NOMO-1 (cell line): ENCODE measurements around the gene KLF9.
A peak's percentile ranks its signal among the peaks of the same experiment; 100 is the strongest.

Experiments used
- DNase-seq, 2 experiments: peaks; one replicate each; lab custom pipeline; 2025; ENCODE audit not compliant: unreplicated experiment in 2 of 2; lab: John Stamatoyannopoulos, UW

KLF9 gene

DNA sequence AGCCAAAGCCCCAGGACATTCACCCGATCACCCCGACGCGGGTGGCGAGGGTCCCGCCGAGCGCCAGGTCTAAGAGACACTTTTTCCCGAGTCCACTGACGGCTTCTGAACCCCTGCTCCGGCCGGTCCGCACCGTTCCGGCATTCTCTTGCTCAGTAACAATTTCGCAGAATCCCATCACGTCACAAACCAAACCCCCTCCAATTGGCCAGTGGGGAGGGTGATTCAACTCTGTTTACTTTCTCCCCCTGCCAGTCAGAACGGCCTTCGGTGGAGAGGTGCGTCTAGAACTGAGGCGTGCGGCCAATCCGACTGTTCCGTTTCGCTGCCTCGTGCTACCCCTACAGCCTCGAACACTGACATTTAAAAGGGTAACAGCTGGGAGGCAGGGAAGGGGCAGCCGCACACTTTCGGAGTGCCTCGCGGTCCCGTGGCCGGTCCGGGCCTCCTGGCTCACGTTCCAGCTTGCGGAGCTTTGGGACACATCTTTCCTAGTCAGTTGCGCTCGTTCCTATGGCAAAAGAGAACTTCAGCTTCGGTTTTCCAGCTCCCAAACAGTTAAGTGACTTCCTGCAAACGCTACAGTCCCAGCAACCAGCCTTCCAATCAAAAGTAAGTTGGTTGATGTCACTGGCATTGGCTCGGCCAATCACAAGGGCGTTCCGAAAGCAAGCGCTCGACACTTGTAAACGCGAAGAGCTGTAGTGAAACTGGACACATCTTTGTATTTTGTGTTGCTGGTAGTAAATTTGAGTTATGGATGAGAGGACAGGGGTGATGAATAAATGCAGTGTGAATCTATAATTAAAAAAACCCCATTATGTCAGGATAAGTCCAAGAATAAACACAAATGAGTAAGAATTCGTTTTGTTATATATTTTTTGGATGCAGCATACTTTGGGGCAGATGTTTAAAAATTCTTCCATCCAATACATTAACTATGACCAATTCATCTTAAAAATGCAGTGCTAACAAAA is at the start of gene KLF9:
KLF9 (minus strand) TSS at position 859 of the 977 bp plus-strand sequence. CDS start 1,294 bp downstream, outside the sequence.
- DNase-seq, result peak; percentile 77 to 81

DNA sequence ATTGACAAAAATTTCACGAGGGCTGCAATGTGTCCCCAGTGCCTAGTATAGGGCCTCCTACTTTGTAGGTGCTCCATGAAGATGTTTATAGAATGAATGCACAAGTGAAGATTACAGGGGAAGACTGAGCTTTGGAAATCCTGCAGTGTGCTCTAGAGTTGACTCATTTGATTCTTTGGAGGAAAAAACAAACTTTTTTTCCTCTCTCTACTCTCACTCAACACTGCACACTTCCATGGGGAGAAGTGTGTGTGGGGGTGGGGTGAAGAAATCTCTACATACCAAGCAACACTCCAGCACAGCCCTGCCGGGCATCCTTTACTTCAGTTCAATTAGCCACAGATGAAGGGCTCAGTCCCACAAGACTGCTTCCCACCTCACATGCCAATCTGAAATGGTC is 49.4 kb upstream of the KLF9 start:
- DNase-seq, result no peak

DNA sequence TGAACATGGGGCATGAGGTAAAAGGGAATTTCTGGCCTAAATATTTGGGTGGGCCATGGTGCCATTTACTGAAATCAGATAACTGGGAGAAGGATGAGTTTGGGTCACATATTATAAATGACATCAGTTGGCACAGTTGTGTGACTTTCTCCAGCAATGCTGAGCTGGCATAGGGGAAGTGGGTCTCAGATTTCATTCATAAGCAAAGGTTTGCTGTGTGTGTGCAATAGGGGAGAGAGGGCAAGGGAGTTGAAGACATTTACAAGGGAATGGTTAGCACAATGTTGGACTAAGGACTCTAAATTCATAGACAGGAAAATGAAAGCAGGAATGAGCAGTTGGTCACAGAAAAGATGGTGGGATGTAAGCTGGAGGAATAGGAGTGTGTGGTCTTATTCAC is 47.8 kb upstream of the KLF9 start:
- no peak for DNase-seq

DNA sequence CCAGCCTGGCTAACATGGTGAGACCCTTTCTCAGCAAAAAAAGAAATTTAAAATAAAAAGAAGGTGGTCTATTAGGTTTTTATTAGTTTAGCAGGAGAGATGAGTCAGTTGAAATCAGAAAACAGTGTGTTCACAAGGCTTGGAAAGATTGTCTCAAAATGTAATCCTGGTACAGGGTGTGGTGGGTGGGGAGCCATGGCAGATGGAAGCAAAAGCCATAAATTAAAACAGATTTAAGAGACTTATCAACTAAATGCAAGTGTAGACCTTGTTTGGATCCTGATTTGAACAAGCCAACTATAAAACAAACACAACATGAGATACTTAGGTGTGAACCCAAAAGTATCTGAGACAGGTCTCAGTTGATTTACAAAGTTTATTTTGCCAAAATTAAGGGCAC is 42.8 kb upstream of the KLF9 start:
- no peak for DNase-seq

DNA sequence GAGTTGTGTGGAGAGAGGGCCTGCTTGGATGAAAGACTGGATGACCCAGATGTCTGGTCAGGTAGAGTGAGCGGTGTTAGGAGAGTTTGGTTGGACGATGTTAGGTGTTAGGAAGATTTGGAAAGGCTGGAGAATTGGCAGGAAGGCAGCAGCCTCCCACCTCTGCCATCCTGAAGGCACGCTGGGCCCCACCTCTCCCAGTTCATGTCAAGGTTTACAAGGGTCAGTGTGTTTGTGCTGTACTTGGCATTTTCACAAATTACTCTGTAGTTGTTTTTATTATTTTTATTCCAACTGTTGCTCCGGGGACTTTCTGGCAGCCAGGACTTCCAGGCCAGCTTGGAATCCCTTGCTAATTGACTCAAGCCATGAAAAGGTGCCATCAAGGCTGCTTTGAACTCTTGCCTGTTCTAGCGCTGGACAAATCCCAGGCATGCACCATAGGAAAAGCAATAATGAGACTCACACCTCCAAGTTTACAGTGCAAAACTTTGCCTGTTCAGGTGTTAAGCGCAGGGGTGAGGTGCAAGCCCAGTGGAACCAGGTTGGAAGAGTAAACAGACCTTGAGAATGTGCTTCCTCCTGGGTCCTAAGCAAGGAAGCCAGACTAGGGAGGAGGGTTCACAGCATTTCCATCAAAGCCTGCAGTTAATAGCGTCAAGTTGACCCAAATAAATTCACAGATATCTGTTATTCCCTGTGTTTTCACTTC is 41.7 kb upstream of the KLF9 start:
- DNase-seq, result no peak

DNA sequence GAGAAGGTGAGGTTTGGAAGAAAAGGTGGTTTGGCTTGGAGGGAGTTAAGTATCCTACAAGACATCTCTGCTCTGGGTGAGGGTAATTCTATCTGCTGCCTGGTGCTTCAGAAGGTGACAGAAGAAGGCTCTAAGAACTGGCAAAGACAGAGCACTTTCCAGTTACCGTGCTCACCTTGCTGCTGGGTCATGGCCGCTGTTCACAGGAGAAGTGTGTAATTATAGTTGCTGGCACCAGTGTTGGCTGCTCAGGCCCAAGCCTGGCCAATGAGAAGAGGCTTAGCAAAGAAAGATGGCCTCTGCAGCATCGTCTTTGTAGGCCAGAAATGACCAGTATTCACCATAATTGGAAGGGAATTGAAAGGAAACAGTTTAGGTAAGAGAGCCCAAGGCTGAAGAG is 37.9 kb upstream of the KLF9 start:
- no peak for DNase-seq

DNA sequence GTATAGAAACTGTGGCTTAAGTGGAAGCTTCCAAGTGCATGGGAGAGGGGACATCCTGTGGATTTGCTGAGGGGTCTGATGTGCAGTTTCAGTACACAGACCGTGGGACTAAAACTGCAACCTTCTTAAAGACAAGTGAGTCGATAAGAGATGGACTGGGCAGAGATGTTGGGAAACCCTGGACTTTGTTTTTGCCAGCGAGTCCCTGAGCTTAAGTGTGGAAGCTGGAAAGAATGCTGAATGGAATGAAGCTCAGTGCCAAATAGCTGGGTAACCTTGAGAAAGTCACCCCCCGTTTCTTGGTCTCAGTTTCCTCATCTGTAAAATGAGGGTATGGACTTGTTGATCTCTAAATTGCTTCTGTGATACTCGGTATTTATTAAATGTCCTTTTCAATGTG is 37.3 kb upstream of the KLF9 start:
- no peak for DNase-seq

DNA sequence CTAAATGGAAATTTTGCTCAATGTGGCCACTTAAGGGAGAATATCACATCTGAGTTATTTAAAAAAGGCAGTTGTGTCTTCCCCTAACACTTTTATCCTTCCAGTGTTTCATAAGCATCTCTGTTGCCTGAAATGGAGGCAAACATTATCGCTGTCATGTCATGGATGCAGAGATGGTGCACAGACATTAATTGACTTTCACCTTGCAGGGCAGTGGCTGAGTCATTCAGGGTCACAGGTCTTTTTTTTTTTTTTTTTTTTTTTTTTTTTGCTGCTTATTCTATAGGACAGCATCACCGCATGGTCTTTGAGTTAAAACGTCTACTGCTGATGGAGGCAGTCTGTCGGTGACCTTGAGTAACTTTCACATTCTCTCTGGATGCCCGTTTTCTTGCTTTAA is 36.3 kb upstream of the KLF9 start:
- no peak for DNase-seq

DNA sequence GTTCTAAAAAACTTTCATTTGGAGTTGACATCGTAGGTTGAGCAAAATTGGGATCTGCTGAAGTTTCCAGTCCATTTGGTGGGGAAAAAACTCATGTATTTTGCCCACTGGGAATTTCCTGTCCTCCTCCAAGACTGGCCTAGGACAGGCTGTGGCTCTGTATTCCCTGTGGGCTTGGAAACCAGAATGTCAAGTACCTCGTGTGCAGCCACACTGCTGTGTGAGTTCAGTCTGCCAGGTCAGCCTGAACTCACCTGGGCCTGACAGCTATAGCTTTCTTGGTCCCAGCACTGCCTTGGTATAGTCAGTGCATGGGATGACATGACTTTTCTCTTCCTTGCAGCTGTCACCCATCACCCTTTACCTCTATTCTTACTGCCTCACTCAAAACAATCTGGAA is 35.0 kb upstream of the KLF9 start:
- no peak for DNase-seq

DNA sequence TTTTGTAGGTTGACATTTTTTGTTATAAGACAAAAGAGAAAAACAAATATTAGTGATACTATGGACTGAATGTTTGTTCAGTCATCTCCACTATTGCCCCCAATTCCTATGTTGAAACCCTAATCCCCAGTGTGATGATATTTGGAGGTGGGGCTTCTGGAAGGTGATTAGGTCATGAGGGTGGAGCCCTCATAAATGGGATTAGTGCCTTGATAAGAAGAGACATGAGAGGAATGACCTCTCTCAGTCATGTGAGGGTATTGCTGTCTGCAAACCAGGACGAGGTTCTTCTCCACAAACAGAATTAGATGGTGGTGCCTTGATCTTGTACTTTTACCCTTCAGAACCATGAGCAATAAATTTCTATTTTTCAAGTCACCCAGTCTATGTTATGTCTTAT is 34.5 kb upstream of the KLF9 start:
- DNase-seq, result no peak

DNA sequence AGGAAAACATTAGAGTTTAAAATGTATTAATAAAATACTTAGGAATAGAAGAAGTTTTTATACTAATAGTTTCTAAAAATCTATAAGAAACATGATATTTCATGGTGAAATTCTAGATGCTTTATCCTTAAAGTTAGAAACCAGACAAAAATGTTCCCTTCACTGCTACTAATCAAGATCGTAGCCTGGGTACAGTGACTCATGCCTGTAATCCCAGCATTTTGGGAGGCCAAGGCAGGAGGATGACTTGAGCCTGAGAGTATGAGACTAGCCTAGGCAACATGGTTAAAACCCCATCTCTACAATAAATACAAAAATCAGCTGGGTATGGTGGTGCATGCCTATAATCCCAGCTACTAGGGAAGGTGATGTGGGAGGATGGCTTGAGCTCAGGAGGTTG is 30.4 kb upstream of the KLF9 start:
- DNase-seq, result no peak

DNA sequence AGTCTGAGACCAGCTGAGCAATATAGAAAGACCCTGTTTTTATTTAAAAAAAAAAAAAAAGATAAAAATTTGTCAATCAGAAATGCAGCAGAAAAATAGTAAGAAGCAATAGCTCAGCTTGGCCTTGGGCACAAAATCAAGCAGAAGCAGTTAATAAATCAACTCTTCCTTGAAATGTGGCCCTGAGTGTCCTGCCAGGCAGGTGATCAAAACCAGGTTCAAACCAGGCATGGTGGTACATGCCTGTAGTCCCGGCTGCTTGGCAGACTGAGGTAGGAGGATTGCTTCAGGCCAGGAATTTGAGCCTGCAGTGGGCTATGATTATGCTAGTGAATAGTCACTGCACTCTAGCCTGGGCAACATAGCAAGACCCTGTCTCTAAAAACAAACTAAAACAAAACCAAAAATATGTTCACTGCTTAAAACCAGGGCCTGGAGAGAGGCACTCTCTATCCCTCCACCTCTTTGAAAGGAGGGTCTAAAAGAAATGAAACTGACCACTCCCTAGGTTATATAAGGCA is 27.9 kb upstream of the KLF9 start:
- no peak for DNase-seq

DNA sequence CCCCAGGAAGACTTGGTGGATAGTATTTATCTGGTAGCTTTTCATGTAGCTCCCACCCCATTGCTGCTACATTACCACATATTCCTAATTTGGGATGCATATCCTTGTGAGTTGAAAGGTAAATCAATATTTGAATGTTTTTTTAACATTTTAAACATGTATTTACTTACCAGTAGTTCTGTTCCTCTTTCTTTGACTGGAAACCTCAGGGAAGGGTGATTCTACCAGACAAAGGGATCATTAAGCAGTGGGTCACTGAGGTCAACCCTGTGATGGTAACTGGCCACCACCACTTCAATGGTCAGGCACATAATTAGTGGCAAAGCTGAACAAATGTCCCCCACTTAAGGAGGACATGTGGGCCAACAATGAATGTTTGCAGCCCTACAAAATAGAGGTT is 27.2 kb upstream of the KLF9 start:
- DNase-seq, result no peak

DNA sequence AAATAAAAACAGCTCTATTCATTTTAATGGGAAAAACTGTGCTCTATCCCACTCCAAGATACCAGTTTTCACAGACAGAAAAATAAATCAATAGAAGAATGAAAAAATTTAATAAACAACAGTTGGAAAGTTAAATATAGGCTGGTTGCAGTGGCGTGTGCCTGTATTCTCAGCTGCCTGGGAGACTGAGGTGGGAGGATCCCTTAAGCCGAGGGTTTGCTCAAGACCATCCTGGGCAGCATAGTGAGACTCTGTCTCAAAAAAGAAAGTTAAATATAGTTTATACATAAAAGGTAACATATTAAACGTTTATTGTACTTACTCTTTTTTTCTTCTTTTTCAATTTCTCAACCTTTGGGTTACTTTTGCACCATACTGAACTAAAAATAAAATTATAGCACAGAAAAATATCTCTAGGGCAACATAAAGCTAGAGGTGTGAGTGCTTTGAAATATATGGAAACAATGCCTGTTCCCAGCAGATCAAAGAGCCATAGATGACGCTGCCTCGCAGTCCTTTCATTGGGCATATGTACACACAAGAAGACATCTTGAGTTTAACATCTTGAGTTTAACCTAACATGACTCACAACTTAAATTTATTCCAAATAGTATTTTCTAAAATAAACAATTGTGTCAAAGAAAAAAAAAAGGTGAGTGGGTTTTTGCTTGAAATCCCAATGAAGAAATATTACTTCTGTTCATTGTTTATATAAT is 25.7 kb upstream of the KLF9 start:
- no peak for DNase-seq

DNA sequence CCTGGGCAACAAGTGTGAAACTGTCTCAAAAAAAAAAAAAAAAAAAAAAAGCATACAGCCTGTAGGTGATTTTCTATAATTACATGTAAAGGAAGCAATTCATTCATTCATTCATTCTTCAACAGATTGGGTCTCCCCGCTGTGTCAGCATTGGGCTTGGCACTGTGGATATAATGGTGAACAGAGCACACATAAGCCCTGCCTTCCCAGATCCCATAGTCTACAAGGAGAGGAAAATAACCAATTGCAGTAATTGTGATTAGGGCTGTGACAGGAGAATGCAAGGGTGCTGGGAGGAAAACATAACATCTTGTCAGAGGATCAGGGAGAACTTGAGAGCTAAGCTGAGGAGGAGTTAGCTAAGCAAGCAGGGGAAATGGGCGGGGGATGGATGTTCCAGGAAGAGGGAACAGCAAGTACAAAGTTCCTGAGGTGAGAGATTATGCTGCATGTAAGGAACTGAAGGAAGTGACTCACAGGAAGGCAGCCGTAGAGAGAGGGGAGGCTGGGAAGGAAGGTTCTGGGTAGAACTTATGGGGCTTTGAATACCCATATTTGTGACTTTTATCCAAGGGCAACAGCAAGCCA is 24.0 kb upstream of the KLF9 start:
- DNase-seq, result no peak

DNA sequence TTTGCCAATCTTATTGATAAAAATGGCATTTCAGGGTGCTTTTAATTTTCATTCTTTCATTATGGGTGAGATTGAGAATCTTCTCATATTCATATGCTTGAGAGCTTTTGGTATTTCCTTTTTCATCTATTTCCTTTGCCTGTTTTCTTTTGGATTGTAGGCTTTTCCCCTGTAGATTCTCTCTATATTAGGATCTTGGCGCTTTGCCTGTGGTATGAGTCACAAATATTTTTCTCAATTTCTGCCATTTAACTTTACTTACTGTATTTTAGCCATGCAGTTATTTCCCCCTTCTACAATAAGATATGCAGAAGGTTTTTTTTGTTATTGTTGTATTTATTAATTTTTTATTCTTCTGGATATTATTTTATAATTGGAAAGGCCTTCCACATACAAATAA is 21.5 kb upstream of the KLF9 start:
- no peak for DNase-seq

DNA sequence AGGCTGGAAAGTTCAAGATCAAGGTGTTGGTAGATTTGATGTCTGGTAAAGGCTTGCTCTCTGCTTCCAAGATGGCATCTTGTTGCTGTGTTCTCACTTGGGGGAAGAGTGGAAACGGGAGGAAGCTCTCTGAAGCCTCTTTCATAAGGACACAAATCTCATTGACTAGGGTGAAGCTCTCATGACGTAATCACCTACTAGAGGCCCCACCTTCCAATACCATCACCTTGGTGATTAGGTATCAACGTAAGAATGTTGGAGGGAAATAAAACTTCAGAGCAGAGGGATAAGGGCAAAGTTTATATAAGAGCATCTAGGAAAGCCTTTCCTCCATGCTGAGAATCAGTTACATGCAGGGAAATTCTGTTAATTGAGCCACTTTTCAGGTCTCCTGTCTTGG is 15.4 kb upstream of the KLF9 start:
- no peak for DNase-seq

DNA sequence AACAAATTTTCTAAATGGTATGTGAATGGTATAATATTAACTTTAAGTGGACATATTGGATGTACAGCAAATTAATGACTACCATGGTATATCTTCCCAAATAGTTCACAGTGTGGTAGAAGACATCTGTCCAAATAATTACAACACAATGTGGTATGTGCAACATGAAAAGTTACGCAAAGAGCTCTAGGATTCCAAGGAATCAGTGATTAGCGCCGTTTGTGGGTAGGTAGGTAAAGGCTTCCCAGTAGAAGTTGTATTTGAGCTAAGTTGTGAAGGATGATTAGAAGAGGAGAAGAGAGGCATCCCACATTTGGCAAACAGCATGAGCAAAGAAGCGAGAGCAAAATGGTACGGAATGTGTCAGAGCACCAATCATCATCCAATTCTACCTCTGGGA is 14.3 kb upstream of the KLF9 start:
- DNase-seq, result no peak

DNA sequence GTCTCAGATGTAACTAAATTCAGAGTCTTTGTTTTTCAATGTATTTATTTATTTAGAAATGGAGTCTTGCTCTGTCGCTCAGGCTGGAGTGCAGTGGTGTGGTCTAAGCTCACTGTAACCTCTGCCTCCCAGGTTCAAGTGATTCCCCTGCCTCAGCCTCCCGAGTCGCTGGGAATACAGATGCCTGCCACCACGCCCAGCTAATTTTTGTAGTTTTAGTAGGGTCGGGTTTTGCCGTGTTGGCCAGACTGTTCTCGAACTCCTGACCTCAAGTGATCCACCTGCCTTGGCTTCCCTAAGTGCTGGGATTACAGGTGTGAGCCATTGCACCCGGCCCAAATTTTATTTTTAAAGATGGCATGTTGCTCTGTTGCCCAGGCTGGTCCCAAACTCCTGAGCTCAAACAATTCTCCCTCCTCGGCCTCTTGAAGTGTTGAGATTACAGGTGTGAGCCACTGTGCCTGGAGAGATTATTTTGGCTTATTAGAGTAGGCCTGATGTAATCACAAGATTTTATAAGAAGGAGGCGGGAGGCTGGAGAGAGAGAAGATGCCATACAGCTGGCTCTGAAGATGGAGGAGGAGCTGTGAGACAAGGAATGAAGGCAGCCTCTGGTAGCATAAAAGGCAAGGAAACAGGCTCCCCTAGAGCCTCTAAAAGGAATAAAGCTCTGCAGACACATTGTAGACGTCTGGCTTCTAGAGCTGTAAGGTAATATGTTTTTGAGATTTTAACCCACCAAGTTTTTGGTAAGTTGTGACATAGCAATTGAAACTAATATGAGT is 12.9 kb upstream of the KLF9 start:
- no peak for DNase-seq

DNA sequence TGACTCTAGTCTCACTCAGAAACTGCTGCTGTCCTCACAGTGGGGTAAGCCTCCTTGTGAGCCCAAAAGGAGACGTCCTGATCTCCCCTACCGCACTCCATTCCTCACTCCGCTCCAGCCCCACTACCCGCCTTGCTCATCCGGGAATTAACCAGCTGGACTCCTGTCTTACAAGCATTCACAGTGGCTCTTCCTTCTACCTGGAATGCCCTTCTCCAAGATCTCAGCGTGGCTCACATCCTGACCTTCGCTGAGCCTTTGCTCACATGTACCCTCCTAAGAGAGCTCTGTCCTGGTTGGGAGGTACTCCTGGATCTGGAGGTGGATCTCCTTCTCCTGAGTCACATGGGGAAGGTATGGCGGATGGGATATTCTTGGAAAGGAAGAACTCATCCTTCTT is 10.7 kb upstream of the KLF9 start:
- DNase-seq, result no peak
